HL-60 (cell line): Measurements from ENCODE around the gene LBX1.
"Not testable (repeated sequence)": the region's sequence is repeated elsewhere in the genome, so short reads cannot be mapped to it uniquely, and the experiment has no call there.

ENCODE experiments used
- DNase-seq, 2 experiments: peaks; one replicate each; pipeline ENCODE4 v3.0.0-alpha.2; 2010 to 2020; ENCODE audit warnings: low read depth in 1 of 2, low spot score in 1 of 2
- H3K27ac ChIP-seq: fragments of 250-450 bp; sonication (Bioruptor Pico); replicated peaks from 2 replicates; pipeline ENCODE4 v1.5.1; 2020; ENCODE audit warnings: mild to moderate bottlenecking, moderate library complexity
- H3K27me3 ChIP-seq: fragments of 250-450 bp; sonication (Bioruptor Pico); 2 replicates; pipeline ENCODE4 v1.5.1; 2021; ENCODE audit warnings: mild to moderate bottlenecking, moderate library complexity; ENCODE audit not compliant: insufficient read depth, poor library complexity, severe bottlenecking
- H3K4me3 ChIP-seq: replicated peaks from 2 replicates; pipeline ENCODE4 v1.5.1; 2011; ENCODE audit warnings: mild to moderate bottlenecking, control low read depth, low read length; ENCODE audit not compliant: insufficient read depth
- GABPA ChIP-seq: IDR thresholded peaks from 2 replicates; pipeline ENCODE4 v1.6.1; 2012; ENCODE audit warnings: low read depth
- POLR2AphosphoS5 ChIP-seq: IDR thresholded peaks from 2 replicates; pipeline ENCODE4 v1.6.1; 2012; ENCODE audit warnings: low read depth
- SPI1 ChIP-seq: IDR thresholded peaks from 2 replicates; pipeline ENCODE4 v1.6.1; 2012; ENCODE audit warnings: low read depth, mild to moderate bottlenecking, borderline replicate concordance
- TF ChIP-seq, protein P1 (sequence below): IDR thresholded peaks from 2 replicates; pipeline ENCODE4 v1.6.1; 2012; ENCODE audit warnings: low read depth; ENCODE audit not compliant: insufficient replicate concordance
- TF ChIP-seq, protein P2 (sequence below): IDR thresholded peaks from one replicate; pipeline ENCODE4 v1.5.1; 2011; ENCODE audit warnings: low read length, control low read depth, inconsistent platforms; ENCODE audit not compliant: insufficient read depth

LBX1 gene

DNA sequence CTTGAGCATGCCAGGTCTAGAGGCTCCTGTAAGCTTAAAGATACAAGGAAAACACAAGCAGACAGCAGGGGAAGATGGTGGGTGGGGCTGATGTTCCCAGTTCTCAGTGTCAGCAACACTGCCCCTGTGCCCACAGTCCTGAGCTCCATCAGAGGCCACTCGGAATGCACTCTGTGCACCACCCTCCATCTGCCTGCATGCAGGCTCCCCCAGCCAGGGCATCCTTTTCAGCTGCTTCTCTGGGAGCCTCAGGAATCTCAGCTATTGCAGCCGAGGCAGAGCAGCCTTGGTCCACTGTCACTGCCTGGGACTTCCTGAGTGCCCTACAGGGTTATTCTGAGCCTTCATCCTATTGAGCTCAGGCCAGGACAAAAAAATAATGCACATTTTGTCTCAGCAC, 22.2 kb downstream of the LBX1 start:
- TF ChIP-seq, protein P1, sequence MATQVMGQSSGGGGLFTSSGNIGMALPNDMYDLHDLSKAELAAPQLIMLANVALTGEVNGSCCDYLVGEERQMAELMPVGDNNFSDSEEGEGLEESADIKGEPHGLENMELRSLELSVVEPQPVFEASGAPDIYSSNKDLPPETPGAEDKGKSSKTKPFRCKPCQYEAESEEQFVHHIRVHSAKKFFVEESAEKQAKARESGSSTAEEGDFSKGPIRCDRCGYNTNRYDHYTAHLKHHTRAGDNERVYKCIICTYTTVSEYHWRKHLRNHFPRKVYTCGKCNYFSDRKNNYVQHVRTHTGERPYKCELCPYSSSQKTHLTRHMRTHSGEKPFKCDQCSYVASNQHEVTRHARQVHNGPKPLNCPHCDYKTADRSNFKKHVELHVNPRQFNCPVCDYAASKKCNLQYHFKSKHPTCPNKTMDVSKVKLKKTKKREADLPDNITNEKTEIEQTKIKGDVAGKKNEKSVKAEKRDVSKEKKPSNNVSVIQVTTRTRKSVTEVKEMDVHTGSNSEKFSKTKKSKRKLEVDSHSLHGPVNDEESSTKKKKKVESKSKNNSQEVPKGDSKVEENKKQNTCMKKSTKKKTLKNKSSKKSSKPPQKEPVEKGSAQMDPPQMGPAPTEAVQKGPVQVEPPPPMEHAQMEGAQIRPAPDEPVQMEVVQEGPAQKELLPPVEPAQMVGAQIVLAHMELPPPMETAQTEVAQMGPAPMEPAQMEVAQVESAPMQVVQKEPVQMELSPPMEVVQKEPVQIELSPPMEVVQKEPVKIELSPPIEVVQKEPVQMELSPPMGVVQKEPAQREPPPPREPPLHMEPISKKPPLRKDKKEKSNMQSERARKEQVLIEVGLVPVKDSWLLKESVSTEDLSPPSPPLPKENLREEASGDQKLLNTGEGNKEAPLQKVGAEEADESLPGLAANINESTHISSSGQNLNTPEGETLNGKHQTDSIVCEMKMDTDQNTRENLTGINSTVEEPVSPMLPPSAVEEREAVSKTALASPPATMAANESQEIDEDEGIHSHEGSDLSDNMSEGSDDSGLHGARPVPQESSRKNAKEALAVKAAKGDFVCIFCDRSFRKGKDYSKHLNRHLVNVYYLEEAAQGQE, result no peak
- TF ChIP-seq SPI1 (no peak), POLR2AphosphoS5 (no peak), GABPA (no peak)
- TF ChIP-seq, protein P2, sequence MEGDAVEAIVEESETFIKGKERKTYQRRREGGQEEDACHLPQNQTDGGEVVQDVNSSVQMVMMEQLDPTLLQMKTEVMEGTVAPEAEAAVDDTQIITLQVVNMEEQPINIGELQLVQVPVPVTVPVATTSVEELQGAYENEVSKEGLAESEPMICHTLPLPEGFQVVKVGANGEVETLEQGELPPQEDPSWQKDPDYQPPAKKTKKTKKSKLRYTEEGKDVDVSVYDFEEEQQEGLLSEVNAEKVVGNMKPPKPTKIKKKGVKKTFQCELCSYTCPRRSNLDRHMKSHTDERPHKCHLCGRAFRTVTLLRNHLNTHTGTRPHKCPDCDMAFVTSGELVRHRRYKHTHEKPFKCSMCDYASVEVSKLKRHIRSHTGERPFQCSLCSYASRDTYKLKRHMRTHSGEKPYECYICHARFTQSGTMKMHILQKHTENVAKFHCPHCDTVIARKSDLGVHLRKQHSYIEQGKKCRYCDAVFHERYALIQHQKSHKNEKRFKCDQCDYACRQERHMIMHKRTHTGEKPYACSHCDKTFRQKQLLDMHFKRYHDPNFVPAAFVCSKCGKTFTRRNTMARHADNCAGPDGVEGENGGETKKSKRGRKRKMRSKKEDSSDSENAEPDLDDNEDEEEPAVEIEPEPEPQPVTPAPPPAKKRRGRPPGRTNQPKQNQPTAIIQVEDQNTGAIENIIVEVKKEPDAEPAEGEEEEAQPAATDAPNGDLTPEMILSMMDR, result no peak
- H3K27ac ChIP-seq, result no peak overlapping the region
- peaks cover 9% of the 10 kb centered on the region for H3K27me3 ChIP-seq
- H3K4me3 ChIP-seq, result no peak overlapping the region
- DNase-seq, result no peak

DNA sequence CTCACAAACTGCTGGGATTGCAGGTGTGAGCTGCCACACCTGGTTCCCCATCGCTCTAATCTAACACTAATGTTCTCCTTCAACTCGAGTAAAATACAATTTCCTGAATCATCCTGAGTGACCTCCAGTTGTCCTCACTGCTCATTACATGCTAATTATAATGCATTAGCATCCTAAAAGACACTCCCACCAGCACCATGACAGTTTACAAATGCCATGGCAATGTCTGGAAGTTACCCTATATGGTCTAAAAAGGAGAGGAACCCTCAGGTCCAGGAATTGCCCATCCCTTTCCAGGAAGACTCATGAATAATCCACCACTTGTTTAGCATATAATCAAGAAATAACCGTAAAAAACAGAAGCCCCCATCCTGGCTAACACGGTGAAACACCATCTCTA, 26.6 kb downstream of the LBX1 start:
- H3K27me3 ChIP-seq, H3K27ac ChIP-seq, DNase-seq, H3K4me3 ChIP-seq: not testable (repeated sequence)

DNA sequence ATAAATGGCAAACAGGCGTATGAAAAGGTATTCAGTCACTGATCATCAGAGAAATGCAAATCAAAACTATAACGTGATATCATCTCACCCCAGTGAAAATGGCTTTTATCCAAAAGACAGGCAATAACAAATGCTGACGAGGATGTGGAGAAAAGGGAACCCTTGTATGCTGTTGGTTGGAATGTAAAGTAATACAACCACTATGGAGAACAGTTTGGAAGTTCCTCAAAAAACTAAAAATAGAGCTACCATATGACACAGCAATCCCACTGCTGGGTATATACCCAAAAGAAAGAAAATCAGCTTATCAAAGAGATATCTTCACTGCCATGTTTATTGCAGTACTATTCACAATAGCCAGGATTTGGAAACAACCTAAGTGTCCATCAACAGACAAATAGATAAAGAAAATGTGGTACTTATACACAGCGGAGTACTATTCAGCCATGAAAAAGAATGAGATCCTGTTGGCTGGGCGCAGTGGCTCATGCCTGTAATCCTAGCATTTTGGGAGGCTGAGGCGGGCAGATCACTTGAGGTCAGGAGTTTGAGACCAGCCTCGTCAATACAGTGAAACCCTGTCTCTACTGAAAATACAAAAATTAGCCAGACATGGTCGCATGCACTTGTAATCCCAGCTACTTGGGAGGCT, 30.8 kb downstream of the LBX1 start:
- H3K4me3 ChIP-seq, DNase-seq, H3K27ac ChIP-seq, H3K27me3 ChIP-seq: not testable (repeated sequence)

DNA sequence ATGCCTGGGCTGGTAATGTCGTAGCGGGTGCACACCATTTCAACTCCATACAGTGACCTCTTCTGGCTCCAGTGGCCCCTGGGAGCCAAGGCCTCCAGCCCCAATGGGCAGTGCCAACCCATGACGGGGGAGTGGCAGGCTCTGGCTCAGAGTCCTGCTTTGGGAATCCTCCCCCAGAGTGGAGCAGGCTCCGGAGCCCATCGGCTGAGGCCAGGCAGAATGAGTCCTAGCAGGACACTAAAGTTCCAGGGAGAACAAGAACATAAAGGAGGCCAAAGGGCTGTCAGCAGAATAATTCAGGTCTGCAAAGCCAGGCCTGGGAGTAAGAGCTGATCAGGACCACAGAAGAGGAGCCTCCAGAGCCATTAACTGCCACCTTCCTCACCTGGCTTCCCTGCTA, 33.3 kb downstream of the LBX1 start:
- no peak overlapping the region for H3K4me3 ChIP-seq
- H3K27me3 ChIP-seq, result peaks cover 4% of the 10 kb centered on the region
- no peak for DNase-seq
- TF ChIP-seq POLR2AphosphoS5 (no peak), GABPA (no peak), SPI1 (no peak)
- TF ChIP-seq, protein P2, result no peak
- TF ChIP-seq, protein P1, result no peak
- no peak overlapping the region for H3K27ac ChIP-seq
